ENCODE data around the gene LYRM7. TPM values are rescaled to one million over a fixed set of nuclear protein-coding genes. Genes with fewer than 3 reads are reported as not detected.

LYRM7 gene
- total and polyA plus RNA-seq, 2 donors (not counting 1 experiment from before 2014, with no cell fraction given), result 4.8 to 6.9 TPM

- H3K4me1 ChIP-seq (ENCODE audit: control insufficient read depth, extremely low read depth, insufficient read depth, low read length), result no peaks in the 10 kb centered on the region
- no peak overlapping the region for H3K4me2 ChIP-seq (ENCODE audit: extremely low read depth, insufficient read depth, low read length)
- H3K4me3 ChIP-seq (replicated peaks in 1 of 4; ENCODE audit: control extremely low read depth in 1 of 4, insufficient read depth in 1 of 4, low read depth in 3 of 4, low read length in 4 of 4), result no peak overlapping the region
- H3K79me2 ChIP-seq (ENCODE audit: control insufficient read depth, insufficient read depth, low read length), result no peaks in the 10 kb centered on the region
- no peaks in the 10 kb centered on the region for H4K20me1 ChIP-seq (ENCODE audit: control insufficient read depth, extremely low read depth, insufficient read depth, low read length)
- no peak overlapping the region for H3K9ac ChIP-seq (ENCODE audit: insufficient read depth, low read length)
- H3K9me3 ChIP-seq (ENCODE audit: control insufficient read depth, insufficient read depth, low read depth, low read length), result no peaks in the 10 kb centered on the region
- no peak overlapping the region for H3K27ac ChIP-seq (ENCODE audit: insufficient read depth, low read length)
- TF ChIP-seq CTCF (conservative IDR thresholded peaks at IDR 0.05 in 1 of 2, IDR thresholded peaks at IDR 0.05 in 1 of 2; ENCODE audit: low read depth in 1 of 2, low read length in 2 of 2), result no peak
- no peak for TF ChIP-seq EZH2 (IDR thresholded peaks at IDR 0.05; ENCODE audit: low read length, missing control alignments)
- no peaks in the 10 kb centered on the region for H3K36me3 ChIP-seq (ENCODE audit: control insufficient read depth, insufficient read depth, low read length)
- H3K27me3 ChIP-seq (ENCODE audit: control insufficient read depth, insufficient read depth, low read length), result no peaks in the 10 kb centered on the region
- H2AFZ ChIP-seq (ENCODE audit: low read length), result no peak overlapping the region
- DNase-seq (ENCODE audit: low read depth in 2 of 2), result no peak
Observed at GRCh38 chr5:131225282-131225974, 54.7 kb downstream of the LYRM7 start.

GRCh38 chr5:131226899-131227298 is 56.2 kb downstream of the LYRM7 start:
- Histone ChIP-seq H3K4me1 (ENCODE audit: control insufficient read depth, extremely low read depth, insufficient read depth, low read length) (no peaks in the 10 kb centered on the region), H3K9me3 (ENCODE audit: control insufficient read depth, insufficient read depth, low read depth, low read length) (no peaks in the 10 kb centered on the region), H3K27ac (ENCODE audit: insufficient read depth, low read length) (no peak overlapping the region), H3K36me3 (ENCODE audit: control insufficient read depth, insufficient read depth, low read length) (no peaks in the 10 kb centered on the region), H3K9ac (ENCODE audit: insufficient read depth, low read length) (no peak overlapping the region), H3K27me3 (ENCODE audit: control insufficient read depth, insufficient read depth, low read length) (no peaks in the 10 kb centered on the region), H4K20me1 (ENCODE audit: control insufficient read depth, extremely low read depth, insufficient read depth, low read length) (no peaks in the 10 kb centered on the region), H2AFZ (ENCODE audit: low read length) (no peak overlapping the region), H3K4me3 (replicated peaks in 1 of 4; ENCODE audit: control extremely low read depth in 1 of 4, insufficient read depth in 1 of 4, low read depth in 3 of 4, low read length in 4 of 4) (no peak overlapping the region), H3K79me2 (ENCODE audit: control insufficient read depth, insufficient read depth, low read length) (no peaks in the 10 kb centered on the region), H3K4me2 (ENCODE audit: extremely low read depth, insufficient read depth, low read length) (no peak overlapping the region)
- TF ChIP-seq EZH2 (IDR thresholded peaks at IDR 0.05; ENCODE audit: low read length, missing control alignments), result no peak
- peak; percentile 40 to 79 for DNase-seq (ENCODE audit: low read depth in 2 of 2)

- Histone ChIP-seq H4K20me1 (ENCODE audit: control insufficient read depth, extremely low read depth, insufficient read depth, low read length) (no peaks in the 10 kb centered on the region), H3K4me3 (replicated peaks in 1 of 4; ENCODE audit: control extremely low read depth in 1 of 4, insufficient read depth in 1 of 4, low read depth in 3 of 4, low read length in 4 of 4) (no peak overlapping the region), H3K79me2 (ENCODE audit: control insufficient read depth, insufficient read depth, low read length) (no peaks in the 10 kb centered on the region), H3K4me1 (ENCODE audit: control insufficient read depth, extremely low read depth, insufficient read depth, low read length) (no peaks in the 10 kb centered on the region), H3K36me3 (ENCODE audit: control insufficient read depth, insufficient read depth, low read length) (no peaks in the 10 kb centered on the region), H3K4me2 (ENCODE audit: extremely low read depth, insufficient read depth, low read length) (no peak overlapping the region), H3K9ac (ENCODE audit: insufficient read depth, low read length) (no peak overlapping the region), H3K9me3 (ENCODE audit: control insufficient read depth, insufficient read depth, low read depth, low read length) (no peaks in the 10 kb centered on the region), H3K27me3 (ENCODE audit: control insufficient read depth, insufficient read depth, low read length) (no peaks in the 10 kb centered on the region), H2AFZ (ENCODE audit: low read length) (no peak overlapping the region), H3K27ac (ENCODE audit: insufficient read depth, low read length) (no peak overlapping the region)
- TF ChIP-seq CTCF (conservative IDR thresholded peaks at IDR 0.05 in 1 of 2, IDR thresholded peaks at IDR 0.05 in 1 of 2; ENCODE audit: low read depth in 1 of 2, low read length in 2 of 2) (no peak), EZH2 (IDR thresholded peaks at IDR 0.05; ENCODE audit: low read length, missing control alignments) (no peak)
- peak in 1 of 2 donors; percentile 41 for DNase-seq (ENCODE audit: low read depth in 2 of 2)
Observed at GRCh38 chr5:131228646-131229045, 57.9 kb downstream of the LYRM7 start.
